DND-41 (cell line): Measurements from ENCODE around the gene PPP1R14C.

Experiments used
- CTCF ChIP-seq: IDR thresholded peaks from 2 replicates; pipeline ENCODE4 v1.5.1; 2012; ENCODE audit warnings: borderline replicate concordance, low read length, moderate library complexity, mild to moderate bottlenecking; ENCODE audit not compliant: poor library complexity, severe bottlenecking; ENCODE audit errors: extremely low read depth
- EZH2 ChIP-seq: IDR thresholded peaks from 3 replicates; pipeline ENCODE4 v1.6.1; 2012; ENCODE audit warnings: borderline replicate concordance, low read depth, mild to moderate bottlenecking, moderate library complexity, low read length, inconsistent platforms; ENCODE audit not compliant: severe bottlenecking

- TF ChIP-seq EZH2 (no peak), CTCF (no peak)
Observed at GRCh38 chr6:150167479-150167873, 24.6 kb downstream of the PPP1R14C start.
